ENCODE data around the gene TSPYL1. TPM values are rescaled to one million over a fixed set of nuclear protein-coding genes. Genes with fewer than 3 reads are reported as not detected.
"Not testable (repeated sequence)": the region's sequence is repeated elsewhere in the genome, so short reads cannot be mapped to it uniquely, and the experiment has no call there.

The TSPYL1 gene
- polyA plus RNA-seq (ENCODE audit: insufficient read length in 4 of 4) = 100 to 1,000 TPM in 3 of 4 donors, 10 to 100 TPM in 1; 90.7 to 105 (median 102) TPM

DNA sequence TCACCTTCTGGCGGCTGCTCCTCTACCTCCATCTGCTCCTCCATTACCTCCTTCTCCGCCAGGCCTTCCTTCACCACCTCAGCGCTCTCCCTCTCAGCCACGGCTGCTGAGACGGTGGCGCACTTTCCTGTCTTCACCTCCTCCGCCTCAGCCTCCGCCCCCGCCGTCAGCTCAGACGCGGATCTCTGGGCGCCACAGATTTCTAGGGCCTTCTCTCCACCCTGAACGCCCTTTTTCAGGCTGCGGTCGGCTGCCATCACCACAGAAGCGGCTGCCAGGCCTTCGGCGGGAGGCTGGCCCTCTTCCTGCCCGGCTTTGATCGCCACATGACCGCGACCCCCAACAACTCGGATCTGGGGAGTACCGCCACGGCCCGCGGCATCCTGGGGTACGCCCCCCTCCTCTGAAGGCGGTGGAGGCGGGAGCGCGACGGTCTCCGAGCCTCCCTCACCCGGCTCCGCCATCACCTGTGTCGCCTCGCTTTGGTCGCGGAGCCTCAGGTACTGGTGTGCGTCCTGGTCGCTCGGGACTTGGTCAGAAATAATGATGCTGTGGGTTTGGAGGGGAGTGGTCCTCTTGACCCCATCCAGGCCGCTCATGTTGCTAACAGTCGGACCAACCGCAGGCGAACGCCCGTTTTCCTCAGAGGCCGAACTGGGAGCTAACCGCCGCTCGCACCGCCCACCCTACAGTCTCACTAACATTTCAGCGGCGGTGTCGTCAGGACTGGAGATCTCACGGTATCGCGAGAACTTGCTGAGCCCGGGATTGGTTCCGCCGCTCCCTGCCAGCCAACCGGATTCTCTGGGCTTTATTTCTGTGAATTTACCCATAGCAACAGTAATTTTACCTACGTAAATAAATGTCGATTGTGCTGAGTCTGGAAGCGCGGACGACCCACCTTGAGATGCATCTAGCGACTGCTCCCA is at the start of gene TSPYL1:
TSPYL1 (minus strand) TSS at position 699 of the 929 bp plus-strand sequence; CDS start at position 599, 100 bp downstream.
- DNase-seq (ENCODE audit: low read depth in 4 of 4, low spot score in 2 of 4) = peak; percentile 91 to 97 (median 95)

DNA sequence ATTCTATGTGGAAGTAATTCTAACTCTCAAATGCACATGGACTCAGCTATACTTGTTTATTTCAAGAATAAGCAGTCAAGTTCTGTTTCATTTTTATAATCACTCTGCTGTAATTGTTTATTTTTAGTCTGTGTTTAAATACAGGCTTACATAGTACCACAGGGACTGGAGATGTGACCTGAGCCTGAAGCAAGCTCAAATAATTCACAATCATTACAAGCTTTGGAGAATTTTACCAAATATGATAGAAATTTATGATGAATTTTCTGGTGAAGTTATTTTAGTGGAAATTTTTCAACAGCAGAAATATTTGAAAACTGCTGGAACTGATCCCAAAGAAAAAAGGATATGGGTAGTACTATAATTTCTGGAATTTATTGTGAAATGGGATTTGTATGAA is 49.4 kb upstream of the TSPYL1 start:
- no peak for DNase-seq (ENCODE audit: low read depth in 4 of 4, low spot score in 2 of 4)

DNA sequence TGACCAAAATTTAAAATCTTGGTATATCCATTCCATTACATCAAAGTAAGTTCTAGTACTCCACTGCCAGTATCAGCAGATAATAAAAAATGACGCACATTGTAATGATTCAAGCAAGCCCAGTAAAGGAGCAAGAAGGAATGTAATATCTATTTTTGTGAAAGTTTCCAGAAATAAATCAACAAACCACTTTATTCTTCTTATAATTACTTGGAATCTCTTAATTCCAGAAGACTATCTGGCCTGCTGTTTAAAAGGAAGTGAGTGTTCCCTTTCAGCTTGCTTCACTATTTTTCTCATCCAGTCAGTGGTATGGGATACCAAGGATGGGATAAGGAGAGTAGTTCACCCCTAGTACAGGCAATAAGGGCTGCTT is 48.8 kb upstream of the TSPYL1 start:
- no peak for DNase-seq (ENCODE audit: low read depth in 4 of 4, low spot score in 2 of 4)

DNA sequence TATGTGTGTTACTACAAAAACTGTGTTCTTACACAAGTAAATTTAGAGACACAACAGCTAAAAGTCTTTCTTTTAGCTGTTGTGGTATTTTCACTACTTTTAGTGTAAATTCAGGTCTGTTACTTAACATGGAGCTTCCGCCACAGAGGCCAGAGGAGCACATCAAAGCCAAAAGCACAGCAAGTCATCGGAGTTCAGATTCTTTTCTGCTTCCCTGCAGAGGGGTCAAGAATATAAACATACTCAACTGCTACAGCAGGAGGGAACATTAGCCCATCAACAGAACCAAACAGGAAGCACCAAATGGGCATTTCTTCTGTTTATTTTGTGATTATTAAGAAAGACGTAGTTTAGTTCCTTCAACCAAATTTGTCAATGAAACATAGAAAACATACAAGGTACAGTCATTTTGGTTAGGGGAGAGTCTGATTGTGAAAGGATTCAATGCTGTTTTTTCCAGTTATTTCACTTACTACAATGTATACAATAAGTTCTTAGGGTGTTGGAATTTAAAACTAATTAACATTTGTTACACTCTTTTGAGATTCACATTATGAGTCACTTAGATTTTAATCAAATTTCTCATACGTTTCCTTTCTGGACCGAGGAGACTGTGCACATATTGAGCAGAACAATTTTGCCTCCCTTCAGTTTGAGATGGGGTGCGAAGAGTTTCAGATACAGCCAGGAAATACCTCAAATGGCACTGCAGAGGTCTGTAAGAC is 48.2 kb upstream of the TSPYL1 start:
- DNase-seq (ENCODE audit: low read depth in 4 of 4, low spot score in 2 of 4) = no peak

DNA sequence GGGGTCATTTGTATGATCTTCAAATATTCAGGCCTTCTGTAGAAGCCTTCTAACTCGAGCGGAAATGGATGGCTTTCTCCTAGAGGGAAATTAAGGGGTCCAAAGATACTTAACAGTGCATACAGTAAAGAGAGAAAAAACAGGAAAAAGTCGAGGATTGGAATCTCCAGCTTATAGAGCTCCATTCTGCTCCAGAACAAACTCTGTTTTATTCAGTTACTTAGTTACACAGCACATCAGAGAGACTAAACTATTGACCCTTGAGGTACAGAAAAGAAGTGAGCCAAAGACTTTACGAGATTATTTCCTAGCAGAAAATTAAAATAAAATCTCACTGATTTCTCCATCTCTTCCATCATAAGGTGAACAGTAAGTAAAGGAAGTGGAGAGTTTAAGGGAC is 47.3 kb upstream of the TSPYL1 start:
- no peak for DNase-seq (ENCODE audit: low read depth in 4 of 4, low spot score in 2 of 4)

DNA sequence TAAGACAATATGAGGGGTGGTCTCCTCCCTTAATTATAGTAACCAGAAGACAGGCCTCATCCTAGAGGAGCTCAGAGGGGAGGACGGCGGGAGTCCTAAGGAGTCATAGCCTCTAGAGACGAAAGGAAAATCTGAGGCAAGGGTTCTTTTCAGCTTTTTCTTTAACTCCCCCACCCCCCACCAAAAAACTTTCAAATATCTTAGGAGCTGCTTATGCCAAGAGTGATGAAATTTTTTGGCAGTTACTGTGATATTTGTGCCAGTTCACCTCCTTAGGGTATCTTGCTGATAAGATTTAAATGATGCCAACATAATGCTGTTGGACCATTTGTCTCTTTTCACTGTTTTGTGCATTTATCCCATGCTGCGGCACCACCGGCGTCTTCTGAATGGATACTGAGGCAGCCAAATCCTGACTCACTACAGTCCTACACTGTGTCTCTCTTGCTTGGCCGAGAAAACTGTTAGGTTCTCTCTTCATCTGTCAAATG is 46.5 kb upstream of the TSPYL1 start:
- no peak for DNase-seq (ENCODE audit: low read depth in 4 of 4, low spot score in 2 of 4)

DNA sequence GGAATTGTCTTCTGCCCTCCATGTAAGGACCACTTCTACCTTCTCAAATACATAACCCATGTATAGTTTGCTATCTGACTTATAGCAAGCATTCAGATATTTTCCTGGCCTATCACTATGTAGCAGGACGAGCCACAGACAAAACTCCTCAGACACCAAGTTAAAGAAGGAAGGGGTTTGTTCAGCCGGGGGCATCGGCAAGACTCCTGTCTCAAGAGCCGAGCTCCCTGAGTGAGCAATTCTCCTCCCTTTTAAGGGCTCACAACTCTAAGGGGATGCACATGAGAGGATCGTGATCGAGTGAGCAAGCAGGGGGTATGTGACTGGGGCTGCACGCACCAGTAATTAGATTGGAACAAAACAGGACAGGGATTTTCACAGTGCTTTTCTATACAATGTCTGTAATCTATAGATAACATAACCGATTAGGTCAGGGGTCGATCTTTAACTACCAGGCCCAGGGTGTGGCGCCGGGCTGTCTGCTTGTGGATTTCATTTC is 46.0 kb upstream of the TSPYL1 start:
- not testable (repeated sequence) for DNase-seq (ENCODE audit: low read depth in 4 of 4, low spot score in 2 of 4)

DNA sequence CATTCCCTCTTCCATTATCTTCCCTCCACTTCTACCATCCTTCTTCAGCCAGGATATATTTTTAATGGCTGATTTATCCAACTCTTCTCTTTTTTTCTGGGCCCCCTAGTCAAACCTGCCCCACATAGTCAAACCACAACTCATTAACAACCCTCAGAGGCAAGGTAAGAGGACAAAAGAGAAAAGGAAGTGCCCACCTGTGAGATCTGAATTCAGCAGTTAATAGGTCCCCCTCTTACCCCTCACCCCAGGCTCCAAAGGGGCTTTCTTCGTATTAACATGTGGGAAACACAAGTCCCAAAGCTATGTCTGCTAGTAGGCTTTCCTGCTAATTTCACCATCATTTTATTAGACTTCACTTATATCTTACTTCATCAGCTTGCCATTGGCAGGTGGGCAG is 44.1 kb upstream of the TSPYL1 start:
- no peak for DNase-seq (ENCODE audit: low read depth in 4 of 4, low spot score in 2 of 4)

DNA sequence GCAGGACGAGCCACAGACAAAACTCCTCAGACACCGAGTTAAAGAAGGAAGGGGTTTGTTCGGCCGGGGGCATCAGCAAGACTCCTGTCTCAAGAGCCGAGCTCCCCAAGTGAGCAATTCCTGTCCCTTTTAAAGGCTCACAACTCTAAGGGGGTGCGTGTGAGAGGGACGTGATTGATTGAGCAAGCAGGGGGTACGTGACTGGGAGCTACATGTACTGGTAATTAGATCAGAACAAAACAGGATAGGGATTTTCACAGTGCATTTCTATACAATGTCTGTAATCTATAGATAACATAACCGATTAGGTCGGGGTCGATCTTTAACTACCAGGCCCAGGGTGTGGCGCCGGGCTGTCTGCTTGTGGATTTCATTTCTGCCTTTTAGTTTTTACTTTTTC is 42.2 kb upstream of the TSPYL1 start:
- not testable (repeated sequence) for DNase-seq (ENCODE audit: low read depth in 4 of 4, low spot score in 2 of 4)

DNA sequence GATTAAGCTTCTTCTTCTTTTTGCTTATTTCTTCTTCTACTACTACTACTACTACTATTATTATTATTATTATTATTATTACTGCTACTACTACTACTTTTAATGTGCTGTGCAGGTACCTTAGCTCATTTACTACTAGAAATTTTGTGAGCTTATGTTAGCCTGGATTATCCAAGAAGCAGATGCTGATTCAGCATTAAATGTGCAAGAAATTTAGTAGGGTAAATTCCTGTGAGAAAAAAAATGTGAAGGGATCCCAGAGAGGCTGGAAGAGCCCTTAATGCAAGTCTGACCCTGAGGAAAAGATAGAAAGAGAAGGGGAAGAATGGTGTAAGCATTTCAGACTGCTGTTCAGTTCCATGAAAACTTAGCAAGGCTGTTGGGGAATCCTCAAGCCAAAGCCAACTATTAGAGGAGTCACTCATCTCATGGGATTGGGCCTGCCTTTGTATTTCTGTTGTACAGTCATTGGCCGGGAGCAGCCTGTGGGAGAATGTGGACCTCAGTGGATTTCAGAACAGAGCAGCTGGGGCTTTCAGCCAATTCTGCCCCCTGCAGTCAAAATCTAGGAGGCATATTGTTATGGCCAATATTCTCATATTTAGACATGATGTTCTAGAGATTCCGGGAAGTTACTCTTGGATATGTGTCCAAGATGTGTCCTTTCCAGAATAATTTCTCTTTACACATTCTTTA is 37.2 kb upstream of the TSPYL1 start:
- no peak for DNase-seq (ENCODE audit: low read depth in 4 of 4, low spot score in 2 of 4)

DNA sequence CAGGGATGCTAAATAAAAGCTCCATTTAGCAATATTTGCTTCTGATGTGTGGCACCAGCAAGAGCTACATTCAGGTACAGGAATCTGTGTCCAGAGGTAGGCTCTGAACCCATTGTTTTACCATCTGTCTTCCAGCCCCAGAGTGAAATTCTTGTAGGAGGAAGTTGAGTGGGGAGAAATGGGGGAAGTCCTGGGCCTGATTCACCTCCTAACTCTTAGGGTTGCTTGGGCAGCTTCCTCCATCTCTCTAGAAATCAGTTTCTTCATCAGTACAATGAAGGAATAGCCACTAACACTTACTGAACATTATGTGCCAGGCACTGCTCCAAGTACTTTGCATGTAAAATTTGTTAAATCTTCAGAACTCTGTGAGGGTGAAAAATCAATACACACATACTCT is 35.1 kb upstream of the TSPYL1 start:
- DNase-seq (ENCODE audit: low read depth in 4 of 4, low spot score in 2 of 4) = no peak

DNA sequence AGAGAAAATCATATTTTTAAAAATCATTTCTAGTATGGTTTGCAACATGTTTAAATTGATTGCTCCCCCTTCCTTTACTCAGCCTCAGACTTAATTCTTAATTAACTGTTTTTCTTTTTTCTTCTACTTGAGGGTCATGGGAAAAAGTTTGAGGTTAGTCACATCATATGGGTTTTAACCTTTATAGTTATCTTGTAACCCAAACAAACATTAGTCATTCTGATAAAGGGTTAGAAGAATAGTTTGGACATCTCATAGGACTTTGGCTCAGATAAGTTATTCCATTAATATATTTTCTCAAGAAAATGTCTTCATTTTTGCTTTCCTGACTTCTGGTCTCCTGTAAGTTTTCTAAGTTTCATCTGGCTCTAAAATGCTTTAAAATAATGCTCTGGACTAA is 34.5 kb upstream of the TSPYL1 start:
- no peak for DNase-seq (ENCODE audit: low read depth in 4 of 4, low spot score in 2 of 4)

DNA sequence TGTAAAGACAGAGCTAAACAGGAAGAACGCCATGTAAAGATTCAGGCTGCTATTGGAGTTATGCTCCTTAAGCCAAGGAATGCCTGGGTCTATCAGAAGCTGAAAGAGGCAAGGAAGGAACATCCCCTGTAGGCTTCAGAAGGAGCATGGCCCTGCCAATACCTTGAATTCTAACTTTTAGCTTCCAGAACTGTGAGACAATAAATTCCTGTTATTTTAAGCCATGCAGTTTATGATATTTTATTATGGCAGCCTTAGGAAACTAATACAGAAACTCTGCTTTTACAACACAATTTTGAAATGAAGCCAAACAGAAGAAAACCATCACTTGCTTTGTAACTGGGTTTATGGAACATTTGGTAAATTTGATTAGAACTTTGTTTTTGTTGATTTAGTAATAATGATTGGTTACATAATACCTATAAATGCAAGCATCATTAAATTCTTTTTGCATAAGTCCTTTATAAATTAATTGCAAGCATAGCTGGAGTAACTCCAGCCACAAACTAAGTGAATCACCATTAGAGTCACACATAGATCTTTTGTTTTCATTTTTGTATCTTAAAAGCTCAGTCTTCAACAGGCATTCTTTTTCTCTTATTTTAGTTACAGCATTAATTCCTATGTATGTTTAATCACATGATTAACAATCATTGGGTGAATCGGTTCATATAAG is 33.5 kb upstream of the TSPYL1 start:
- DNase-seq (ENCODE audit: low read depth in 4 of 4, low spot score in 2 of 4) = no peak

DNA sequence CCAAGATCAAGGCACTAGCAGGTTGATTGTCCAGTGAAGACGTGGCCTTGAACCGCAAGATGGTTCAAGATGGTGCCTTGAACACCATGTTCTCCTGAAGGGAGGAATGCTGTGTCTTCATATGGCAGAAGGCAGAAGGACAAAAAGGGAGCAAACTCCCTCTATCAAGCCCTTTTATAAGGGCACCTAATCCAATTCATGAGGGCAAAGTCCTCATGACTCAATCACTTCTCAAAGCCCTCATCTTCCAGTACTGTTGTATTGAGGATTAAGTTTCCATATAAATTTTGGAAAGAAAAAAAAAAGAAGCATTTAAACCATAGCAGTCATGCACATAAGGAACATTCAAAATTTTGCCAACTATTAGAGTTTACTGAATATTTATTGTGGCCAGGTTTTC is 29.9 kb upstream of the TSPYL1 start:
- DNase-seq (ENCODE audit: low read depth in 4 of 4, low spot score in 2 of 4) = no peak

DNA sequence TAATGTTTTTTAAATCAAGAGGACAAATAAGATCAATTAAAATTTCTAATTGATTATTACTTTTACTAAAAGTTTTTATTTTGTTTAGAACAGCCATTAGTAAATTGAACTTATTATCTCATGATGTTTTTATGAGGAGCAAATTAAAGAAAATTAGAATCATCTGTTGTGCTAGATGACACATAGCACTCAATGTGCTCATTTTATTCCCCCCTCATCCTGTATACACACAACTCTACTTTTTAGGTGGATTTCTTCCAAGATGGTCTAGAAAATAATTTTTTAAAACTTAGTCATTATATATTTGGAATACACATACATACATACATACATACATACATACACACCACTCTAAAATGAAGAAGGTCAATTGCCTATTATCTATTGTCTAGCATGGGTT is 29.3 kb upstream of the TSPYL1 start:
- DNase-seq (ENCODE audit: low read depth in 4 of 4, low spot score in 2 of 4) = no peak

DNA sequence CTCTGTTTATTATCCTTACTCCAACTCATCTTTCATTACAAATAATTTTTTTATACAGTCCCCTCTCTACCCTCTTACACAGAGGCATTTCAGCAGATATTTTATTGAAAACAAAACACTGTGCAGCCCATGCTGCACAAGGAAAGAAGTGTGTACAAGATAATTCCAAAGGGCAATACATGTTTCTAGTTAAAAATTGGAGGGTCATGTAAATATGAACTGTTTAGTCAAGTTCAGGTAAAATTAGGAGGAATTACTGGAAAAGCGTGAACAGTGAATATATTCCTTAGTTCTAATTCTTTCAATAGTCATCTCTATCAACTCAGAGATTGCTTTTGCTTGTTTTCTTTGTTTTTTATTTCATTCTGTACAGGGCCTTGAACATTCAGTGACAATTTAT is 27.9 kb upstream of the TSPYL1 start:
- no peak for DNase-seq (ENCODE audit: low read depth in 4 of 4, low spot score in 2 of 4)

DNA sequence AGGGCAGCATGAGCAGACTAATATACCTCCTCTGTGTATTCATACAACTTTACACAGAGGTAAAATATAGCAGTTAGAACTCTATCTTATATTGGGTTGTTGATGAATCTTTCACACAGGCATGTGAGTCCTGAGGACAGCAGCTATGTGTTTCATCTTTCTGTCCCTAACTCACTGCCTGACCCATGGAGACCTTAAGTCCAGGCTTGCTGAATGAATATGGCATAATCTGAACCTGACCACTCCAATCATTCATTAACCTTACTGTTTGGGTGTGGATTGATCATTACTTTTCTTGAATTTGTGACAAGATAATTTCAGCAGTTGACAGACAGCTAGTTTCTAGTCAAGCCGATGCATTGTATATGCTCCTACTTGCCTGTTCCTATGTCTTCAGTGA is 27.3 kb upstream of the TSPYL1 start:
- no peak for DNase-seq (ENCODE audit: low read depth in 4 of 4, low spot score in 2 of 4)

DNA sequence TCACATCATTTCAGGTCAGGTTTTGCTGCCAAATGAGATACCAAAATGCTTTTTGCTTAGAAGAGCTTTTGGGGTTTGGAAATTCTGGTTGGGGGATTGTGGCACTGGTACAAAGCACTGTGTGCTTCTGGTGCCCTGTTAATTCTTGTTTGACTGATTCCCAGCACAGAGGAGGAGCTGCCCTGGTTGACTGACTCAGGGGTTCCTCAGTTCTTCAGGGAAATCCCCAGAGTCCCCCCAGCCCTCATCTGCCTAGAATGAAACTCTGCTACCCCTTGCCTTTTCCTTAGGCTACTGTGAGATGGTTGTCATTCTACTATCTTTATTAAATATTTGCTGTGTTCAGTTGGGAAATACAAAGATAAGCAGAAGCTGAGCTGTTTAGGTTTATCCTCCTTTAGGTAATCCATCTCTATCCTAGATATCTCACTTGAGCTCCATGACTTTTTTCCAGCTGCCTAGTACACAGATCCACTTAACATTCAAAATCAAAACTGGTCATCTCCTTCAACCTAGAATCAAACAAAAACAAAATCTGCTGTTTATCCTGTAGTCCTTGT is 24.9 kb upstream of the TSPYL1 start:
- DNase-seq (ENCODE audit: low read depth in 4 of 4, low spot score in 2 of 4) = no peak

DNA sequence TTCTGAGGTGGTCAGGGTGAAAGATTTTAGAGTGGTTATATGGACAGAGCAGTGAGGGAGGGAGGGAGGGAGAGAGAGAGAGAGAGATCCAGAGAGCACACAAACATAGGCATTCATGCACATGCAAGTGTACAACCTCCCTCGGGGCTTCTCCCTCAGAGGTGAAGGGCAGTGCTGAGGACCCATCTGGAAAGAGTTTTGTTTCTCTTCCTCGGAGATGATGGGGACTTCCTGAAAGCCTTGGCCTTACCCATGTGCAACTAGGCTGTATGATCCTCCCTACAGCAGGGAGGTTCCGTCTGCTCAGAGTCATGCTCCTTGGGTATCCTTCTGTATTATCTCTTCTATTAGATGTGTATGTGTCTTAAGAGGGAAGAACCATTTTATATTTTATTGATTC is 21.4 kb upstream of the TSPYL1 start:
- no peak for DNase-seq (ENCODE audit: low read depth in 4 of 4, low spot score in 2 of 4)

DNA sequence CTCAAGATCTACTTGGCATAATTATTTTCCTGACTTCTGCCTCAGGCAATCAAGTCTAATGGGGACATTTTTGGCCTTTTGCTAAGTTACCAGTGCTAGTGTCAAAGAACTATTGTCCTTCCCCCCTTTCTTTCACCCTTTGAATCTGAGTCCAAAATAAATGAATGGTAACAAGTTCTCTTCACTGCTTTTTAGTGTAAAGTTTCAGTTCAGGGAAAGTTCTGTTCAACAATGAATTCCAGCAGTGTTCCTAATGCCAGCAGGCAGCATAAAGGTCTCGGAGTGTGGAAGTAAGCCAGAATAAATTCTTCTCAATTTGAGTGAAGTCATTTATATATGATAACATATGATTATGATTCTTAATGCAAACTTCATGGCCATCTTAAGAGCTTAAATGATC is 20.8 kb upstream of the TSPYL1 start:
- no peak for DNase-seq (ENCODE audit: low read depth in 4 of 4, low spot score in 2 of 4)

All from left renal cortex interstitium (tissue), 4 donors.